ENCODE data around the gene MAST4.

Gene MAST4

GRCh38 chr5:66628561-66628960 is 32.4 kb downstream of the MAST4 start:
- TF ChIP-seq CTCF (IDR thresholded peaks at IDR 0.05; ENCODE audit: low read length) (no peak), EZH2 (optimal IDR thresholded peaks at IDR 0.05; ENCODE audit: low read depth, low read length) (no peak), EZH2phosphoT487 (IDR thresholded peaks at IDR 0.05; ENCODE audit: low read length) (no peak)
- no peaks in the 10 kb centered on the region for H4K20me1 ChIP-seq (ENCODE audit: insufficient read depth, low read length)
- no peak overlapping the region for H3K4me2 ChIP-seq (ENCODE audit: low read depth, low read length)
- no peaks in the 10 kb centered on the region for H3K79me2 ChIP-seq (ENCODE audit: low read length)
- no peak overlapping the region for H2AFZ ChIP-seq (ENCODE audit: low read length)
- no peak overlapping the region for H3K27ac ChIP-seq (ENCODE audit: low read length)
- H3K4me3 ChIP-seq (ENCODE audit: low read length) = no peak overlapping the region
- H3K36me3 ChIP-seq (replicated peaks; ENCODE audit: insufficient read depth, low read length) = no peaks in the 10 kb centered on the region
- no peak for DNase-seq
- no peaks in the 10 kb centered on the region for H3F3A ChIP-seq (ENCODE audit: insufficient read depth, low read length)
- H3K9ac ChIP-seq (ENCODE audit: low read length) = no peak overlapping the region
- H3K9me2 ChIP-seq (replicated peaks; ENCODE audit: insufficient read depth, low read length) = no peaks in the 10 kb centered on the region
- no peaks in the 10 kb centered on the region for H3K27me3 ChIP-seq (replicated peaks; ENCODE audit: insufficient read depth, low read length)
- H3K9me3 ChIP-seq (replicated peaks; ENCODE audit: insufficient read depth, low read length) = no peaks in the 10 kb centered on the region
- H3K4me1 ChIP-seq (ENCODE audit: low read length) = no peaks in the 10 kb centered on the region

- no peaks in the 10 kb centered on the region for H3F3A ChIP-seq (ENCODE audit: insufficient read depth, low read length)
- H3K9me2 ChIP-seq (replicated peaks; ENCODE audit: insufficient read depth, low read length) = no peaks in the 10 kb centered on the region
- no peaks in the 10 kb centered on the region for H3K27me3 ChIP-seq (replicated peaks; ENCODE audit: insufficient read depth, low read length)
- H3K4me3 ChIP-seq (ENCODE audit: low read length) = no peak overlapping the region
- TF ChIP-seq EZH2phosphoT487 (IDR thresholded peaks at IDR 0.05; ENCODE audit: low read length) (no peak), CTCF (IDR thresholded peaks at IDR 0.05; ENCODE audit: low read length) (no peak), EZH2 (optimal IDR thresholded peaks at IDR 0.05; ENCODE audit: low read depth, low read length) (no peak)
- no peaks in the 10 kb centered on the region for H3K4me1 ChIP-seq (ENCODE audit: low read length)
- H3K9ac ChIP-seq (ENCODE audit: low read length) = no peak overlapping the region
- H3K9me3 ChIP-seq (replicated peaks; ENCODE audit: insufficient read depth, low read length) = no peaks in the 10 kb centered on the region
- no peak overlapping the region for H2AFZ ChIP-seq (ENCODE audit: low read length)
- no peak overlapping the region for H3K27ac ChIP-seq (ENCODE audit: low read length)
- H3K79me2 ChIP-seq (ENCODE audit: low read length) = no peaks in the 10 kb centered on the region
- DNase-seq = no peak
- no peaks in the 10 kb centered on the region for H4K20me1 ChIP-seq (ENCODE audit: insufficient read depth, low read length)
- no peaks in the 10 kb centered on the region for H3K36me3 ChIP-seq (replicated peaks; ENCODE audit: insufficient read depth, low read length)
- H3K4me2 ChIP-seq (ENCODE audit: low read depth, low read length) = no peak overlapping the region
Measured at GRCh38 chr5:66629446-66629845, 33.3 kb downstream of the MAST4 start.

- TF ChIP-seq EZH2 (optimal IDR thresholded peaks at IDR 0.05; ENCODE audit: low read depth, low read length) (no peak), CTCF (IDR thresholded peaks at IDR 0.05; ENCODE audit: low read length) (no peak), EZH2phosphoT487 (IDR thresholded peaks at IDR 0.05; ENCODE audit: low read length) (no peak)
- Histone ChIP-seq H3K4me3 (ENCODE audit: low read length) (no peak overlapping the region), H3K9ac (ENCODE audit: low read length) (no peak overlapping the region), H2AFZ (ENCODE audit: low read length) (no peak overlapping the region), H4K20me1 (ENCODE audit: insufficient read depth, low read length) (no peaks in the 10 kb centered on the region), H3K36me3 (replicated peaks; ENCODE audit: insufficient read depth, low read length) (no peaks in the 10 kb centered on the region), H3K4me2 (ENCODE audit: low read depth, low read length) (no peak overlapping the region), H3K9me2 (replicated peaks; ENCODE audit: insufficient read depth, low read length) (no peaks in the 10 kb centered on the region), H3K9me3 (replicated peaks; ENCODE audit: insufficient read depth, low read length) (no peaks in the 10 kb centered on the region), H3K79me2 (ENCODE audit: low read length) (no peaks in the 10 kb centered on the region), H3K27ac (ENCODE audit: low read length) (no peak overlapping the region), H3K4me1 (ENCODE audit: low read length) (no peaks in the 10 kb centered on the region), H3F3A (ENCODE audit: insufficient read depth, low read length) (no peaks in the 10 kb centered on the region), H3K27me3 (replicated peaks; ENCODE audit: insufficient read depth, low read length) (no peaks in the 10 kb centered on the region)
- no peak for DNase-seq
Measured at GRCh38 chr5:66633754-66634153, 37.6 kb downstream of the MAST4 start.

Data from MM.1S (cell line).